HG03460 (cell line): ENCODE data around the gene HEATR9.

Experiments
- ATAC-seq: cut with Tn5 transposase; IDR thresholded peaks from one replicate; pipeline ENCODE4 v1.9.1; 2021; ENCODE audit not compliant: unreplicated experiment

The HEATR9 gene

DNA sequence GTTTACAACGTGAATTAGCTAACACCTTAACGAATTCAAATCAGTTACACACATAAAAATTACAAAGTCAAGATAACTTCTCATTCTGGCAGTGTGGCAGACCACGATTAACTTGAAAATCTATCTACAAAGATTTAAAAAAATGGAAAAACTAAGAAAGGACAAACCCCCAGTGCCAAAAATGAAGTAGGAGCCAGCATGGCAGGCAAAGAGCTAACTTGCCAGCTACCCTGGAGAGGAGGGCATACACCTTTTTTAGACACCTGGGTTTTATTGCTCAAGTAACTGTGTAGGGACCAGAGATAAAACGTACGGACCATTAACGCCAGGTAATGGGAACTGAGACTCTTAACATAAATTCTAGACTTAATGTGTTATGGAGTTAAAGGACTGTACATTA, 56.9 kb downstream of the HEATR9 start:
- no peak for ATAC-seq

DNA sequence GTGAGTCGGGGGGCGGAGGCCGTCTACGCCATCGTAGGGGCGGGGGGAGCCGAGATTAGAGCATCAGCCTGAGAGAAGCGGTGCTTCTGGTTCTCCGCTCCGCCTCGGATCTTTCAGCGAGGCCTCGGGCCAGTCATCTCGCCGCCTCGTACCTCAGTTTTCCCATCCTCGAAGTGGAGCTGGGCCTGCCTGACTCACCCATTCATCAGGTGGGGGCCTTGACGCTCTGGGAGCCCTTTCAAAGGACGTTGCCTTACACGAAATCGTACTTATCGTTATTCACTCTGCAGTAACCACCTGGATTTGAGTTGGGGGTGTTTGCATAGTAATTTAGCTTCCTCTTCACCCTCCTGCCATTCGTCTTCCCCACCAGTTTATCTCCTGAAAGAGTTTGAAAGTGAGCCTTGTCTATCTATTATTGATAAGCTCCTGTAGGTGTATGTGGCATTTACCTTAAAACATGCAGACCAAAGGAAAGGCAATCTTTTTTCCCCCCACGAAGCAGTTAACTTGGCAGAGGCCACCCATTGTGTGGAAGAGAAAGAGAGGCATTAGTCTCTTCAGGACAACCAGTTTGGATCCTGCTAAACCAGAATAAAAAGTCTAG, 58.7 kb downstream of the HEATR9 start:
- ATAC-seq: no peak

DNA sequence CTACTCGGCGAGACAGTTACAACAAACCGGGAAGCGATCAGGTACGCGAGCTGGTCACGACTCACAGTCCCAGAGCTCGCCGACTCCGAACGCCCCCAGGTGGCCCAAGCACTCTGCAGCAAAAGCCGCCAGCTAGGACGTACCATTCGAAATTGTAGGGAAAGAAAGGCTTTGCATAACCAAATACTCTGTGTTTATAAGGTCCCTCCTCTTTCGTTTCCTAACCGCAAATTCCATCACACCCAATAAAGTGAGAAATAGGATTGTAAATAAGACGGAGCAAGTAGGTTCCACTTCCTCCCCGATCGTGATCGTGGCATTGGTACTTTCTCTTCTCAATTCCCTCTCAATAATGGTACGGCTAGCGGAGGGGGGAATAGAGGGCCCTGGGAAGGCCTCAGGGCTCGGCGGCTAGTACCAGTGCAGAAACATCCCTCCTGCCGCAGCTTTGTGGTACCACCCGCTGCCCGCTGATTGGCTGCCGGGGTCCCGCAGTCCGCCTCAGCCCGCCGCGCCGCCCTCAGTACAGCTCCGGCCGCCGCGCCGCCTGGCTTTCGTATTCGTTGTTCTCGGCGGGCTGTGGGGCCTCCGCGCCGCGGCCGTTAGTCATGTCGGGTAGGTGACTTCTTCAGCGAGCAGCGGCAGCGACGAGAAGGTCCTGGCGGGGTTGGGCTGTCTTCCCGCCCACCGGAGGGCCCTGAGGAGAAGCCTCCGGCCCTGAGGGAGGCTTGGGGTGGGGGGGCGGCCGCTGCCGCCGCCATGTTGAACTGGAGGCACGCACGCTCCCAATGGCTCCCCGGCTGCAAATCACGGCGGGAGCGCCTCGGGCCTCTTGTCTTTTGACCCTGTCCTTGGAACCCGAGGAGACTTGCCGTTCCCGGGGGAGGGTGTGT, 59.5 kb downstream of the HEATR9 start, which contains the start of gene TAF15:
Gene TAF15 (plus strand): TSS at position 523 of the 893 bp plus-strand sequence. CDS start 86 bp downstream, at position 609.
- peak; percentile 87 for ATAC-seq

- no peak for ATAC-seq
Measured at GRCh38 chr17:35808240-35808961, 60.3 kb downstream of the HEATR9 start.

DNA sequence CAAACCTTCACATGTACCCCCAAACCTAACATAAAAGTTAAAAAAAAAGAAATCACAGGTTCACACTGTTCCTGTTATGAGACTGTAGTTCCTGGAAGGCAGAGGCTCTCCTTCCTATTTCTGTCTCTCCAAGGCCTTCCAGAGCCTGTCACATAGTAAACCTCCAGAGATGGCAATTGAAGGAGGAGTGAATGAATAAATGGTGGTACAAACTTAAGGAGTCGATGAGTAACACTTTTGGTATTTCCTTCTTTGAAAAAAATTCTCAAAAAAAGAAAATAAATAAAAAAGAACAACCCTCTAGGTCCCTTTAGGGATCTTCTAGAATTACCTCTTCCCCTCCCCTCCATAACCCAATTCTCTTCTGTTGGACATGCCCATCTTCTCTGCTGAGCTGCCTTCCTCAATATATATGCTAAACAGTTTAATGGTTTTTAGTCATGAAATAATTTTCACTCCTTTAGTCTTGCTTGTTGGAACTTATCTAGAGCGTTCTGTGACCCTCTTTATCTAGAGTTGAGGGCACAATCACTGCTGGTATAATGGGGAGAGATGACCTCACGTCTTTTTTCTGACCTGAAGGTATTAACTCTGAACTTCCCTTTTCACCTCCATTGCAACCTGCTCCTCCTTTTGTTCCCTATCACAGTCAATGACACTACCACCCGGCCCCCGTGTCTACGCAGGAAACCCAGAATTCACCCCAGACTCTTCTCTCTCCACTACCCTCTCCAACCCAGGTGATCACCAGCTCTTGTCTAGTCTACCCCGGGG, 61.1 kb downstream of the HEATR9 start:
- ATAC-seq: no peak
